Chondrocyte (in vitro differentiated cells): ENCODE results near the gene ITGBL1. TPM values are rescaled to one million over a fixed set of nuclear protein-coding genes. Genes with fewer than 3 reads are reported as not detected.

ENCODE experiments used
- DNase-seq: peaks from one replicate; pipeline ENCODE4 v3.0.0; 2021; ENCODE audit warnings: mixed read lengths, low spot score
- H3K27ac Mint-ChIP-seq: one replicate; pipeline ENCODE4 v1.8.0; 2021; ENCODE audit warnings: mild to moderate bottlenecking, moderate library complexity, mixed read lengths; ENCODE audit not compliant: unreplicated experiment
- H3K27me3 Mint-ChIP-seq: 2 replicates; pipeline ENCODE4 v1.8.0; 2021; ENCODE audit warnings: low read depth, mixed read lengths
- H3K36me3 Mint-ChIP-seq: 2 replicates; pipeline ENCODE4 v1.8.0; 2021; ENCODE audit warnings: low read depth, mixed read lengths
- H3K4me1 Mint-ChIP-seq: 2 replicates; pipeline ENCODE4 v1.8.0; 2021; ENCODE audit warnings: low read depth, mild to moderate bottlenecking, mixed read lengths
- H3K4me3 Mint-ChIP-seq: one replicate; pipeline ENCODE4 v1.8.0; 2021; ENCODE audit warnings: mild to moderate bottlenecking, moderate library complexity, mixed read lengths; ENCODE audit not compliant: unreplicated experiment
- H3K9me3 Mint-ChIP-seq: 2 replicates; pipeline ENCODE4 v1.8.0; 2021; ENCODE audit warnings: low read depth, mixed read lengths
- total RNA-seq: library from RNA; stranded (reverse); gene quantifications from 3 replicates; pipeline ENCODE4 v1.2.1, GENCODE V29; 2021
- TF ChIP-seq, protein P1 (sequence below): fragments of 200-600 bp; sonication (generic); IDR thresholded peaks from 2 replicates; pipeline ENCODE4 v1.5.0; 2021; ENCODE audit warnings: antibody characterized with exemption, mild to moderate bottlenecking, moderate library complexity

Gene ITGBL1
- total RNA-seq, 1 donor from 2014 or later, result 407 TPM

DNA sequence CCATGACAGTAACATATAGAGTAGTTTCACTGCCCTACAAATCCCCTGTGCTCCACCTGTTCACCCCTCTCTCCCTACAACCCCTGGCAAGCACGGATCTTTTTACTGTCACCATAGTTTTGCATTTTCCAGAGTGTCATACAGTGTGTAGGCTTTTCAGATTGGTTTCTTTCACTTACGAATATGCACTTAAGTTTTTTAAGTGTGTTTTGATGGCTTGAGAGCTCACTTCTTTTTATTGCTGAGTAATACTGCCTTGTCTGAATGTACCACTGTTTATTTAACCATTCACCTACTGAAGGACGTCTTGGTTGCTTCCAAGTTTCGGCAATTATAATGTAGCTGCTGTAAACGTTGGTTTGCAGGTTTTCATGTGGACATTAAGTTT lies 175.1 kb downstream of the ITGBL1 start:
- TF ChIP-seq, protein P1, sequence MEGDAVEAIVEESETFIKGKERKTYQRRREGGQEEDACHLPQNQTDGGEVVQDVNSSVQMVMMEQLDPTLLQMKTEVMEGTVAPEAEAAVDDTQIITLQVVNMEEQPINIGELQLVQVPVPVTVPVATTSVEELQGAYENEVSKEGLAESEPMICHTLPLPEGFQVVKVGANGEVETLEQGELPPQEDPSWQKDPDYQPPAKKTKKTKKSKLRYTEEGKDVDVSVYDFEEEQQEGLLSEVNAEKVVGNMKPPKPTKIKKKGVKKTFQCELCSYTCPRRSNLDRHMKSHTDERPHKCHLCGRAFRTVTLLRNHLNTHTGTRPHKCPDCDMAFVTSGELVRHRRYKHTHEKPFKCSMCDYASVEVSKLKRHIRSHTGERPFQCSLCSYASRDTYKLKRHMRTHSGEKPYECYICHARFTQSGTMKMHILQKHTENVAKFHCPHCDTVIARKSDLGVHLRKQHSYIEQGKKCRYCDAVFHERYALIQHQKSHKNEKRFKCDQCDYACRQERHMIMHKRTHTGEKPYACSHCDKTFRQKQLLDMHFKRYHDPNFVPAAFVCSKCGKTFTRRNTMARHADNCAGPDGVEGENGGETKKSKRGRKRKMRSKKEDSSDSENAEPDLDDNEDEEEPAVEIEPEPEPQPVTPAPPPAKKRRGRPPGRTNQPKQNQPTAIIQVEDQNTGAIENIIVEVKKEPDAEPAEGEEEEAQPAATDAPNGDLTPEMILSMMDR, result no peak
- Mint-ChIP-seq H3K4me3 (peak overlapping the region; percentile 59), H3K27ac (peak overlapping the region; percentile 95), H3K9me3 (no peaks in the 10 kb centered on the region), H3K27me3 (no peaks in the 10 kb centered on the region), H3K4me1 (peaks cover 68% of the 10 kb centered on the region), H3K36me3 (peaks cover 5% of the 10 kb centered on the region)
- DNase-seq, result no peak

DNA sequence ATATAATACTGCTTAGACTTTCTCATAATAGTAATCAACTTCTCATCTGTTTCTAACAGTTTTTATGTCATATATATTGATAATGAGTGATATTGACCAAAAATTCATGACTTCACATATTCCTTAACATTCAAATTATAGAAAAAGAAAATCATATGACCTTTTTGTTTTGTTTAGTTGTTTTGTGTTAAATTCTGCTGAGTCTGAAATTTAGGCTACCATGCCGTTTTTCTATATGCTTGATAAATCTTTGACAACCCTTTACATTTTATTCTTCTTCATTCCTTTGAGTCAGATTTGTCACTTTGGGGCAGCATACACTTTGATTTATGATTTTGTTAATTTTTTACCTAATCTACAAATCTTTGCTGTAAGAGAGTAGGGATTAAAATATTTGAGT lies 176.4 kb downstream of the ITGBL1 start:
- Mint-ChIP-seq H3K36me3 (peaks cover 8% of the 10 kb centered on the region), H3K27me3 (no peaks in the 10 kb centered on the region), H3K4me1 (peaks cover 68% of the 10 kb centered on the region), H3K27ac (no peak overlapping the region), H3K4me3 (no peak overlapping the region), H3K9me3 (no peaks in the 10 kb centered on the region)
- DNase-seq, result no peak
- TF ChIP-seq, protein P1, result no peak

GRCh38 chr13:101631395-101631794 lies 178.9 kb downstream of the ITGBL1 start:
- DNase-seq, result no peak
- Mint-ChIP-seq H3K4me3 (no peak overlapping the region), H3K9me3 (no peaks in the 10 kb centered on the region), H3K27me3 (no peaks in the 10 kb centered on the region), H3K27ac (no peak overlapping the region), H3K36me3 (peaks cover 8% of the 10 kb centered on the region), H3K4me1 (peaks cover 54% of the 10 kb centered on the region)
- TF ChIP-seq, protein P1, result no peak

DNA sequence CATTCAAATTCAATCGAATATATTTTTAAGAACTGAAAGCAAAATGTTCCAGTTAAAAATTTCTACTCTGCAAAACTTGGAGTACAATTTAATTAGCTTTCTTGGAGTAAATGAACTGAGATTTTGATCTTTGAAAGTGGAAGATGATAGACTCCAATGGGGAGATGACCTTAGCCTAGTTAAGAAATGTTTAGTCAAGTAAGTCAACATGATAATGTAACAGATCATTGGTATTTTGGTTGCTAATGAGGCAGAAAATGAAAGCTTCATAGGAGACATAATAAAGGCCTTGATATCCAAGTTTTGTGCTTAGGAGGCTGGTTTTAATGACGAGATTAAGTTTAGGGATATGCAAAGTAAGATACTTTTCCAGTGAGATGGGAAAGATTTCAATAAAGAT lies 181.7 kb downstream of the ITGBL1 start:
- no peak overlapping the region for H3K4me3 Mint-ChIP-seq
- no peaks in the 10 kb centered on the region for H3K27me3 Mint-ChIP-seq
- peaks cover 8% of the 10 kb centered on the region for H3K36me3 Mint-ChIP-seq
- no peak overlapping the region for H3K27ac Mint-ChIP-seq
- TF ChIP-seq, protein P1, result no peak
- H3K9me3 Mint-ChIP-seq, result no peaks in the 10 kb centered on the region
- DNase-seq, result no peak
- peaks cover 32% of the 10 kb centered on the region for H3K4me1 Mint-ChIP-seq

GRCh38 chr13:101639711-101640110 lies 187.2 kb downstream of the ITGBL1 start:
- Mint-ChIP-seq H3K4me3 (no peak overlapping the region), H3K27ac (peak overlapping the region; percentile 41), H3K36me3 (peaks cover 6% of the 10 kb centered on the region), H3K4me1 (peaks cover 30% of the 10 kb centered on the region), H3K27me3 (no peaks in the 10 kb centered on the region), H3K9me3 (no peaks in the 10 kb centered on the region)
- TF ChIP-seq, protein P1, result no peak
- DNase-seq, result no peak
